NCI-H774 (cell line): ENCODE data around the gene FGFBP1.

ENCODE experiments used
- DNase-seq: peaks from one replicate; lab custom pipeline; 2025; lab: John Stamatoyannopoulos, UW

Gene FGFBP1

DNA sequence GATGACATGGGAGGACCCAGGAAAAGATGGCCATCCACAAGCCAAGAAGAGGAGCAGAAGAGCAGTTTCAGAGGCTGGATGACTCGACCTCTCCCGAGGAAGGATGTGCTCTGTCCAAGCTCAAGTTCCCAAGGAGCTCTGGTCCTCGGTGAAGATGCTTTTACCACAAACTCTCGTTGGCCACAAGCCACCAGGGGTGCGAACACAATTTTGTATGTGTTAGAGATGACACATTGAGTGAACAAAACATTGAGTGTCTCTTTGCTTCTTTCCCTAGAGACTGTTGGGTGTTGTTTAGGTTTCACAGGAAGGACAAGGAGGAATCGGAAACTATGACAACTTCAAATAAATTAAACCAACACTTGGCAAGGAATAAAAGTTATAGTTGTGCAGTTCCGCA, 26.3 kb downstream of the FGFBP1 start:
- no peak for DNase-seq

DNA sequence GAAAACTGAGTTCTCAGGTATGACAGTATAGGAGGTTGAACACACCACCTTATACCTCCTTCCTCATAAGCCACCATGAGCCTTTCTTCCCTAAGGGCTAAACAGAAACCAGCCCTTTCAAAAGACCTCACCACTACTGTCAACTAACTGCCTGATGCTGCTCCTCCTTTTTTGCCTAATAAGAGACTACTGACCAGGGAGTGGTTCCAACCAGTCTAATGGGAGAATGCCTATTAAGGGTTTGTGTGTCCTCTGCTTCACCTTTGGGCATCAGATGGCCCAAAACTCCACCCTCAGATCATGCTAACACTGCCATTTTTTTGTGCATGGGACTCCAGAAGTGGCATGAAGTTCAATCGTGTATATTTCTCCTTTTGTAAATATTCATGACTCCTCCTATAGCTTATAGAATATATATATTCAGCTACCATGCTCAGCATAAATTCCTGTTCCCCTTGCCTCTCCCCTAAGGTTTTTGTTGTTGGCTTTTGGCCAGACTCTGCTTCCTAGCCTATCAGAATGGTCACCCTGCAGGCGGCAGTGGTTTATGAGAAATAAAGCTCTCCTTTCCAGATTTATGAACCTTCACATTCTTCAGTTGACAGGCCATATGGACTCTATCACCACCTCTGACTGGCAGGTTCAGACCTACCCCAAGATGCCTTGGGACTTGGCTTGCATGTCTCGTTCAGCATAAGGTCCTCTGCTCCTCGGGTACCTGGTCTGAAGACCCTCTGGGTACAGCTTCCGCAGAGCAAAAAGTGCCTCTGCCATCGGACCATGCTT, 28.2 kb downstream of the FGFBP1 start:
- no peak for DNase-seq

DNA sequence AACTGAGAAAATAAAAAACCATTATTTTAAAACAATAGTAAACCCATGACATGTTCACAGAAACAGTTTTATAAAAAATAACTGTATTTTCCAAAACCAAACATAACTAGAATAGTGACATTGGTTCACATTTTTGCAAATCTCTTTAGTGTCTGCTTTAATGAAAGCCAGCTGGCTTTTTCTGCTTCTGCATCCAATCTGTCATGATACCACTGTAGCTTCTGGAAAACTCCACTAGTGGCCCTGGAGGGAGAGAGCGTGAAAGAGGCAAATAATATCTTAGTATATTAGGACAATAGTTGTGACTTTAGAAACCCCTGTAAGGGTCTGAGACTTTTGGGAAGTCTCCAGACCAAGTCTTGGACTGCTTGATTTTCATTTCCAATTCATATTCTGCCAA, 31.1 kb downstream of the FGFBP1 start:
- DNase-seq, result no peak

DNA sequence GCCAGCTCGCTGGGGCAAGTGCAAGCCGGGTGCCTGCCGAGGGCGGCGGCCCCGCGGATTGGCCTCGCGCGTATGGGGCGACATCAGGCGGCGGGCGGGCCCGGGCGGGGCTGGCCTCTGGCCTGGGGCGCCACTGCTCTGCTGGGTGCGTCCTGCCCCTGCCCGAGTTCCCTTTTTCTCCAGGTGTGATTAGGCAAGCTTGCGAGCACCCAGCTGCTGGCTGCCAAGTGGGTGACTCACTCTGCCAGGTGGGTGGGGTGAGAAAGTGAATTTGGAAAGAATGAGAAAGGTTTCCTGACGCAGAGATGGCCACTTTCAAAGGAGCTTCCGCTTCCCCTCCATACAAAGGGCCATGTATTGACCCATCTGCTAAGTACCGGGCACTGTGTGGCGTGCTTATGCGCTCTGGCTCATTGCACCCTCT, 32.5 kb downstream of the FGFBP1 start:
- DNase-seq, result peak; percentile 81

DNA sequence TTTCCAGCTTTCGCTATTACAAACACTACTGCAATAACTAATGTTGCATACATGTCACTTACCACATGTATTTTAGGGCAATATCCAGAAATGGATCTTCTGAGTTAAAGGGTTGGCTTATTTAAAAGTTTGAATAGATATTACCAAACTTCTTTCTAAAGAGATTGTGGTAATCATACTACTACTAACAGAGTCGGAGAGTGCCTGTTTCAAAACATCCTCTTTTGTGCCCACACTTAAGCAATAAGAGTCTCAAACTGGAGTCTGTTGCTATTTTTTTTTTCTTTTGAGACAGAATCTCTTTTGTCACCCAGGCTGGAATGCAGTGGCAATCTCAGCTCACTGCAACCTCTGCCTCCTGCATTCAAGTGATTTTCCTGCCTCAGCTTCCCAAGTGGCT, 35.8 kb downstream of the FGFBP1 start:
- DNase-seq, result no peak

DNA sequence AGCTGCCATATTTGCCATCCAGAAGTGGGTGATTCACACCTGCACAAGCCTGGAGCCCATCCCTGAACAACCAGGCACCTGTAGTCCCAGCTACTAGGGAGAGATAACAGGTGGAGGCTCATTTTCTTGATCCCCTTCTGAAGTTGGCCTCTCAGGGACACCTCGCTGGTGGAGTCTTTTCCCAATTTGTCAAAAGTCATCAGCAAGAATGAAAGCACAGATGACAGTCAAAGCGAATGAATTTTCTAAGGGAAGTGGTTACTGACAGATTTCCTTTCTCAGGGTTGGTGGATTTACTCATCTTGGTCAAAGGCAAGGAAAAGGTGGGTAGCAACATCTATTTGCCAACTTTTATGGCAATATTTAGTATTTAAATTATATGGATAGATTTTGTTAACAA, 36.5 kb downstream of the FGFBP1 start:
- DNase-seq, result no peak

DNA sequence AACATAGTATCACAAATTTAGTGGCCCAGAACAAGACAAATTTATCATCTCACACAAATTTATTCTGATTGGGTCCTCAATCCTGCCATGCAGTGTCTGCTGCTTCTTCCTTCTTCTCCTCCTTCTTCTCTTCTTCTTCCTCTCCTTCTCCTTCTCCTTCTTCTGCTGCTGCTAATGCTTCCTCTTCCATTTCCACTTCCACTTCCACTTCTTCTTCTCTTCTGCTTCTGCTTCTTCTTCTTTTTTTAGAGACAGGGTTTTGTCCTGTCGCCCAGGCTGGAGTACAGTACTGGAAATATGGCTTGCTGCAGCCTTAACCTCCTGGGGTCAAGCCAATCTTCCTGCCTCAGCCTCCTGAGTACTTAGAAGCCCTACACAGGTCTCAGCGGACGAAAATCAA, 37.5 kb downstream of the FGFBP1 start:
- no peak for DNase-seq

DNA sequence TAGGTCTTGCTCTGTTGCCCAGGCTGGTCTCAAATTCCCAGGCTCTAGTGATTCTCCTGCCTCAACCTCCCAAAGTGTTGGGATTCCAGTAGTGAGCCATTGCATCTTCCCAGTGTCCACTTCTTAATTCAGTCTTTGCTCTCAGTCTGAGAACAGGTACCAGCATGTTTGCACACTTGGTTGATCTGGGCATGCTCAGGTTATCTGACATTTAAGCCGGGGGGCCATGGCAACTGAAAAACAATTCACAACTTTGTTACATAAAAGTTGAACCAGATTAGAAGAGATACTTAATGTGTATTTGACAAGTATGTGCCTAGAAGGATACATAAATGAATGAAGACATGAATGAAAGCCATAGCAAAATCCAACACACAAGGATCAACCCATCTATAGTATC, 39.0 kb downstream of the FGFBP1 start:
- no peak for DNase-seq

DNA sequence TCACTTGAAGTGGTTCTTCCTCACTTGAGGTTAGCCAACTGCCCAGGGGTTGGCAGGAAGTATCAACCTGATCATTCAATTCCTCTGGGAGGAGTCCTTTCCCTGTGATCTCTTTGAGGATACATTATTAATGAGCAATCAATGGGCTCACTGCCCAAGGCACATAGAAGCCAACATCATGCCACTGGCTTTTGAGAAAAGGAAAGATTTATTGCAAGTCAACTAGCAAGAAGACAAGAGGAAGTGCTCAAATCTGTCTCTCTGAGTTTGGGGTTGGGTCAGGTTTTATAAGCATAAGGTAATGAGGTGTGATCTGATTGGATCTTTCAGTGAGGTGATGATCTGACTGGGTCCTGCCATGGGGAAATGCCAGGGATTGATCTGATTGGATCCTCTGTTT, 39.6 kb downstream of the FGFBP1 start:
- no peak for DNase-seq

DNA sequence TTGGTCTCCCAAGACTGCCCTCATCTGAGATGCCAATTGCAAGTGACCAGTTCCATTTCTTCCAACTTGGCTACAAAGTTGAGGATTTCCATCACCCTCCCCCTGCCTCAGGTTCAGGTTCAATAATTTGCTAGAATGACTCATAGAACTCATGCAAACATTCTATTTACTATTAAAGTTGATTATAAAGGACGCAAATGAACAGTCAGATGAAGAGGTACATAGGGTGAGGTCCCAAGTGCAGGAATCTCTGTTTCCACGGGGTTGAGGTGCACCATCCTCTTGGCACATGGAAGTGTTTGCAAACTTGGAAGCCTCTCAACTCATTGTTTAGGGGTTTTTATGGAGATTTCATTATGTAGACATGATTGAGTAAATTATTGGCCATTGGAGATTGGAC, 41.0 kb downstream of the FGFBP1 start:
- DNase-seq, result no peak

DNA sequence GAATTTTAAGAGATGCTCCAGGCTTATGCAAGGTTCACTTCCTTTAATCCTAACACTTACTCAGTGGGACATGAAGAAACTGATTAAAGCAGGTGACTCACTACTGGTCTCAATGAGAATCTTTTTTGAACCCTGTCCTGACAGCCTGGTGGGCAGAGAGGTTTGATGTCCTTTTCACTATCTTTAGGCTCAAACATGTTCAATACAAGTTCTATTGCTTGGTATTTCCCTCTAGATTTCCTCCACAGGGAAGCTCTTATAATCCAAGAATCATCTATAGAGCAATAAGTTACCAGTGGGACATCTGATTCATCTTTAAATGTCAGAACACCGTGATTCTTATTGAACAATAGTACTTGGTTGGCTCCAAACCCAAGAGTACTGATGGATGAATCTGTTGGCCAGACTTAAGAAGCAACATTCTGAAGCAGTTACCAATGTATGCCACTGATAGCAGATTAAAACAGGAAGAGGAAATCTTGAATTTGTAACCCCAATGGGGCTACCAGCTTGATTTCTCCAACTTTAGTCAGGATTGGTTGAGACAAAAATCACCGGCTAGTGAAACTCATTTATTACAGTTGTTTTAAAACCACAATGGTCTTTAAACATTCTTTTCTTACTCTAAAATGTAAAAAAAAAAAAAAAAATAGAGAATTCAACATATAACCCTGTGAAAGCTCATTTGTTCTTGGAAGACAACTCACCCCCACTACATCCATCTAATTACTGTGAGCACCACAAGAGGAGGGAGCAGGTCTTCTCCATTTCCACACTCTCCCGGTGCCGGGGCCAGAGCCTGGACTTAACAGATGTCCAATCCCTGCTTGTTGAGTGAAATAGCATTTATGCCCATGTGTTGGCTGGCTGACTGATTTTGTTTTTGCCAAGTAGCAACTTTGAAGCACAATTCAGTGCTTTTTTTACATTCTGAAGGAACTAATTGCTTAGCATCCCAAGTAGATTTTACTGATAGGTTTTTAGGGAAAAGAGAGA, 43.3 kb downstream of the FGFBP1 start:
- DNase-seq, result no peak

DNA sequence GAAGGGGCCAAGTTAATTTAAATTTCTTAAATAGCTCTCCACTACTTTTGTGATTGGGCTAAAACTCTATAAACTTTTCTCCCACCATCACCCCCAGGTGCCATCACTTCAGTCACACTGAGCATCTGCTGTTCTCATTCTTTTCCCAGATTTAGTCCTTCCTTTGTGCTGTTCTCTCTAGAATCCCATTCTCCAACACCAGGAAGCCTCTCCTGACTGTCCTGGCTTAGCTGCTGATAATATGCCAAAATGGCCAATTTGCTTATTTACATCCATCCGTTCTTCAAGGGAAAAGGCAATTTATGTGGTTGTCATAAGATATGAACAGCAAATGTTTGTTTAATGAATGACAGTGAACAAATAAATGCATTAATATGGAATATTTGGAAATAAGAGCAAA, 44.1 kb downstream of the FGFBP1 start:
- no peak for DNase-seq

DNA sequence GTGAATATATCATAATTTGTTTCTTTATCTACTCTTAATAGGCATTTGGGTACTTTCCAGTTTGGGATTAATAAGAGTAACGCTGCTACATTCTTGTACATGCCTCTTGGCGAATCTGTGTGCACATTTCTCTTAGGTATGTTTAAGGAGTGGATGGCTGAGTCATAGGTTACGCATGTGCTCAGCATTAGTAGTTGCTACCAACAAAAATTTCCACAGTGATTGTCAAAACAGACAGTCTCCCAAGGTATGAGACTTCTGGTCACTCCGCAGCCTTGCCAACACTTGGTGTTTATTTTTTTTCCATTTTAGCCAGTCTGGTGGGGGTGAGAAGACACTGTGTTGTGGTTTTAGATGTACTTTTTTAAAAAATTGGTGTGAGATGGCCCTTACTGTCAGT, 44.6 kb downstream of the FGFBP1 start:
- DNase-seq, result no peak

DNA sequence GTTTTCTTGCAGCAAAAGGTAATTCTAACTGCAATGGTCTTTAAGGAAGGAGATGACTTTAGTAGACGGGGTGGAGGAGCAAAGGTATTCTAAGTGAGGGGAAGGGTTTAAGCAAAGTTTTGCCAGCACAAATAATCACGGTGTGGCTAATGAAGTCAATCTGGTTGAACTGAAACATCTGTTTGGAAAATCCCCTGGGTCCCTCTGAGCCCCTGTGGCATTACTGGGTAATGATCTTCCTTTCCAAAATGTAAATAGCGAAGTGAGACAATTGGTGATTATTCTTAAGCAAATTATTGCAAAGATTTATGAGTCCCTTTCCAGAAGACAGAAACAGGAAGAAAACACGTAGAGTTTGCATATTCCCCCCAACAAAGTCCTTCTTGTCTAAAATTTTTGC, 47.2 kb downstream of the FGFBP1 start:
- DNase-seq, result no peak

DNA sequence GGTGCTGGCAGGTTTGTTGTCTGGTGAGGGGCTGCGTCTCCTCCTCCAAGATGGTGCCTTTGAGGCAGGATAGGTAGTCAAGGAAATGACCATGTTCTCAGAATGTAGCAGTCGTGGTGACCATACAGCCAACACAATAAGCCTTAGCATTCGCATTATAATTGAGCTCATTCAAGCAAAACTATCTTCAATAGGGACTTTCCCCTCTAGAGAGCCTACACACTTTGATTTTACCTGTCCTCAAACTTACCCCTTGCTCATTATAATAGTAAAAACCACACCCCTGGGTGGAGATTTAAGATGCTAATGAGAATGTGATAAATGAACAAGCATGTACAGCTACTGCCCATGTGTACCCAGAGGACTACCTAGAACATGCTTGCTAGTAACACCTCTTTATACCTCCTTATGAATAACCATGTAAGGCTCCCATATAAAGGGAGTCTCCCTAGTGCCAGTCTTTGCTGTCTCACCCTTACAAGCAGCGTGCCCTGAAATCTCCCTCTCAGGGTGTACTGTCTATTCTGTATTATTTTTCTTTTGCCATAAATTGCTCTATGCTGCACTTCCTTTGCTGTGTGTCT, 48.2 kb downstream of the FGFBP1 start:
- DNase-seq, result no peak

DNA sequence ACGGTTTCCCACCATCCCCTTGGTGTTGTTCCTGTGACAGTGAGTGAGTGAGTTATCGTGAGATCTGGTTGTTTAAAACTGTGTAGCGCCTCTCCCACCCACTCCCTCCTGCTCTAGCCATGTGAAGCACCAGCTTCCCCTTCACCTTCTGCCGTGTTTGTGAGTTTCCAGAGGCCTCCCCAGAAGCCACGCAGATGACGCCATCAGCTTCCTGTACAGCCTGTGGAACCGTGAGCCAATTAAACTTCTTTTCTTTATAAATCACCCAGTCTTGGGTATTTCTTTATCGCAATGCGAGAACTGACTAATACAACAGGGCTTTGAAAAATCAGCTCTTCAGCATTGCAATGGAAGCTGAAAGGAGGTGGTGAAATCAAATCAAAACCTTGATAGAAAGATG, 50.0 kb downstream of the FGFBP1 start:
- no peak for DNase-seq
